Measurements from ENCODE around the gene NDST1.

- no peak for TF ChIP-seq SPI1 (IDR thresholded peaks at IDR 0.05; ENCODE audit: borderline replicate concordance, low read depth)
- TF ChIP-seq, protein P1, sequence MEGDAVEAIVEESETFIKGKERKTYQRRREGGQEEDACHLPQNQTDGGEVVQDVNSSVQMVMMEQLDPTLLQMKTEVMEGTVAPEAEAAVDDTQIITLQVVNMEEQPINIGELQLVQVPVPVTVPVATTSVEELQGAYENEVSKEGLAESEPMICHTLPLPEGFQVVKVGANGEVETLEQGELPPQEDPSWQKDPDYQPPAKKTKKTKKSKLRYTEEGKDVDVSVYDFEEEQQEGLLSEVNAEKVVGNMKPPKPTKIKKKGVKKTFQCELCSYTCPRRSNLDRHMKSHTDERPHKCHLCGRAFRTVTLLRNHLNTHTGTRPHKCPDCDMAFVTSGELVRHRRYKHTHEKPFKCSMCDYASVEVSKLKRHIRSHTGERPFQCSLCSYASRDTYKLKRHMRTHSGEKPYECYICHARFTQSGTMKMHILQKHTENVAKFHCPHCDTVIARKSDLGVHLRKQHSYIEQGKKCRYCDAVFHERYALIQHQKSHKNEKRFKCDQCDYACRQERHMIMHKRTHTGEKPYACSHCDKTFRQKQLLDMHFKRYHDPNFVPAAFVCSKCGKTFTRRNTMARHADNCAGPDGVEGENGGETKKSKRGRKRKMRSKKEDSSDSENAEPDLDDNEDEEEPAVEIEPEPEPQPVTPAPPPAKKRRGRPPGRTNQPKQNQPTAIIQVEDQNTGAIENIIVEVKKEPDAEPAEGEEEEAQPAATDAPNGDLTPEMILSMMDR (IDR thresholded peaks at IDR 0.05; ENCODE audit: insufficient read depth, low read length), result no peak
- TF ChIP-seq, protein P2, sequence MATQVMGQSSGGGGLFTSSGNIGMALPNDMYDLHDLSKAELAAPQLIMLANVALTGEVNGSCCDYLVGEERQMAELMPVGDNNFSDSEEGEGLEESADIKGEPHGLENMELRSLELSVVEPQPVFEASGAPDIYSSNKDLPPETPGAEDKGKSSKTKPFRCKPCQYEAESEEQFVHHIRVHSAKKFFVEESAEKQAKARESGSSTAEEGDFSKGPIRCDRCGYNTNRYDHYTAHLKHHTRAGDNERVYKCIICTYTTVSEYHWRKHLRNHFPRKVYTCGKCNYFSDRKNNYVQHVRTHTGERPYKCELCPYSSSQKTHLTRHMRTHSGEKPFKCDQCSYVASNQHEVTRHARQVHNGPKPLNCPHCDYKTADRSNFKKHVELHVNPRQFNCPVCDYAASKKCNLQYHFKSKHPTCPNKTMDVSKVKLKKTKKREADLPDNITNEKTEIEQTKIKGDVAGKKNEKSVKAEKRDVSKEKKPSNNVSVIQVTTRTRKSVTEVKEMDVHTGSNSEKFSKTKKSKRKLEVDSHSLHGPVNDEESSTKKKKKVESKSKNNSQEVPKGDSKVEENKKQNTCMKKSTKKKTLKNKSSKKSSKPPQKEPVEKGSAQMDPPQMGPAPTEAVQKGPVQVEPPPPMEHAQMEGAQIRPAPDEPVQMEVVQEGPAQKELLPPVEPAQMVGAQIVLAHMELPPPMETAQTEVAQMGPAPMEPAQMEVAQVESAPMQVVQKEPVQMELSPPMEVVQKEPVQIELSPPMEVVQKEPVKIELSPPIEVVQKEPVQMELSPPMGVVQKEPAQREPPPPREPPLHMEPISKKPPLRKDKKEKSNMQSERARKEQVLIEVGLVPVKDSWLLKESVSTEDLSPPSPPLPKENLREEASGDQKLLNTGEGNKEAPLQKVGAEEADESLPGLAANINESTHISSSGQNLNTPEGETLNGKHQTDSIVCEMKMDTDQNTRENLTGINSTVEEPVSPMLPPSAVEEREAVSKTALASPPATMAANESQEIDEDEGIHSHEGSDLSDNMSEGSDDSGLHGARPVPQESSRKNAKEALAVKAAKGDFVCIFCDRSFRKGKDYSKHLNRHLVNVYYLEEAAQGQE (IDR thresholded peaks at IDR 0.05; ENCODE audit: insufficient replicate concordance, low read depth), result no peak
- TF ChIP-seq GABPA (IDR thresholded peaks at IDR 0.05; ENCODE audit: low read depth), result no peak
These were observed 37.3 kb downstream of the NDST1 start for GRCh38 chr5:150545246-150545645.

Measured in HL-60 (cell line).